Endothelial cell of umbilical vein (primary cell): ENCODE measurements around the gene NWD2. TPM values are rescaled to one million over a fixed set of nuclear protein-coding genes. Genes with fewer than 3 reads are reported as not detected.

Source experiments
- BruUV-seq: library from RNA; stranded (reverse); fragments of 400-500 nt; replicated peaks from 2 replicates; lab custom pipeline; 2021; lab: Mats Ljungman, UMichigan
- CTCF ChIA-PET: fragments of 300-600, 350-600 bp; sonication (Branson Sonifier 250); formaldehyde crosslinking; loops from one replicate; lab custom pipeline; 2021; ENCODE audit warnings: antibody characterized with exemption, inconsistent platforms; lab: Charles Lee
- POLR2A ChIA-PET: fragments of 300-600, 350-600 bp; sonication (Branson Sonifier 250); formaldehyde crosslinking; loops from one replicate; lab custom pipeline; 2021; ENCODE audit warnings: antibody characterized with exemption, inconsistent platforms; lab: Charles Lee
- DNase-seq: peaks from one replicate; pipeline ENCODE4 v3.0.0-alpha.2; 2011; ENCODE audit warnings: low read depth, low spot score
- FAIRE-seq: peaks from 2 replicates; lab custom pipeline; 2011; peaks lifted over from hg19 to GRCh38; lab: Jason Lieb, UNC
- H2AFZ ChIP-seq: 2 replicates; pipeline ENCODE4 v1.6.0; 2012; ENCODE audit warnings: low read depth, low read length, control low read depth, inconsistent platforms
- H3K27ac ChIP-seq: 2 replicates; pipeline ENCODE4 v1.5.1; 2011; ENCODE audit warnings: low read depth, mild to moderate bottlenecking, control low read depth, low read length, moderate library complexity; ENCODE audit not compliant: insufficient read depth
- H3K27me3 ChIP-seq, 2 experiments: 2 replicates each; pipeline versions ENCODE4 v1.6.0 to v1.6.1; 2011; ENCODE audit warnings: low read length in 2 of 2, mixed read lengths in 1 of 2; ENCODE audit not compliant: control insufficient read depth in 2 of 2, insufficient read depth in 2 of 2
- H3K36me3 ChIP-seq, 2 experiments: 2 replicates in 1 of 2; 3 replicates in 1 of 2; pipeline ENCODE4 v1.5.1; 2011; ENCODE audit warnings: low read length in 2 of 2, mild to moderate bottlenecking in 1 of 2, moderate library complexity in 1 of 2; ENCODE audit not compliant: control insufficient read depth in 2 of 2, insufficient read depth in 2 of 2; ENCODE audit errors: extremely low read depth in 1 of 2
- H3K4me1 ChIP-seq: 3 replicates; pipeline ENCODE4 v1.5.1; 2011; ENCODE audit warnings: mild to moderate bottlenecking, low read length; ENCODE audit not compliant: control insufficient read depth, insufficient read depth; ENCODE audit errors: extremely low read depth
- H3K4me2 ChIP-seq: 2 replicates; pipeline ENCODE4 v1.6.1; 2011; ENCODE audit warnings: low read length, control low read depth, mixed read lengths; ENCODE audit not compliant: insufficient read depth
- H3K4me3 ChIP-seq, 3 experiments: fragments of 200-600 bp in 1 of 3; sonication (generic), shearing (Covaris generic) in 1 of 3; replicated peaks in 1 of 3; 2 replicates each; pipeline ENCODE4 v1.5.1; 2011 to 2016; ENCODE audit warnings: control low read depth in 3 of 3, low read length in 3 of 3, mild to moderate bottlenecking in 2 of 3, inconsistent platforms in 1 of 3, low read depth in 1 of 3, moderate library complexity in 1 of 3; ENCODE audit not compliant: insufficient read depth in 1 of 3
- H3K79me2 ChIP-seq: 2 replicates; pipeline ENCODE4 v1.6.0; 2012; ENCODE audit warnings: low read length, inconsistent platforms; ENCODE audit not compliant: control insufficient read depth, insufficient read depth
- H3K9ac ChIP-seq: replicated peaks from 2 replicates; pipeline ENCODE3; 2011; ENCODE audit warnings: low read length, control low read depth; ENCODE audit not compliant: insufficient read depth; ENCODE audit errors: extremely low read depth
- H3K9me1 ChIP-seq: replicated peaks from 3 replicates; pipeline ENCODE4 v1.6.0; 2011; ENCODE audit warnings: mild to moderate bottlenecking, low read length; ENCODE audit not compliant: control insufficient read depth, insufficient read depth; ENCODE audit errors: extremely low read depth
- H3K9me3 ChIP-seq: replicated peaks from 2 replicates; pipeline ENCODE4 v1.5.1; 2012; ENCODE audit warnings: low read length, inconsistent platforms; ENCODE audit not compliant: control insufficient read depth, insufficient read depth
- H4K20me1 ChIP-seq: replicated peaks from 2 replicates; pipeline ENCODE3; 2011; ENCODE audit warnings: mild to moderate bottlenecking, low read length; ENCODE audit not compliant: control insufficient read depth, insufficient read depth; ENCODE audit errors: extremely low read depth
- EZH2 ChIP-seq: IDR thresholded peaks from 2 replicates; pipeline ENCODE4 v1.6.1; 2012; ENCODE audit warnings: borderline replicate concordance, low read depth, mild to moderate bottlenecking, moderate library complexity, low read length, inconsistent platforms; ENCODE audit not compliant: severe bottlenecking
- FOS ChIP-seq: IDR thresholded peaks from 2 replicates; pipeline ENCODE4 v1.6.1; 2011; ENCODE audit warnings: mild to moderate bottlenecking, low read length, moderate library complexity, borderline replicate concordance; ENCODE audit not compliant: insufficient read depth
- GATA2 ChIP-seq: IDR thresholded peaks from 2 replicates; pipeline ENCODE4 v1.7.0; 2011; ENCODE audit warnings: low read depth, mild to moderate bottlenecking, moderate library complexity, mixed read lengths, low read length; ENCODE audit not compliant: insufficient read length, insufficient read depth
- JUN ChIP-seq: IDR thresholded peaks from 2 replicates; pipeline ENCODE4 v1.6.1; 2011; ENCODE audit warnings: borderline replicate concordance, low read depth; ENCODE audit not compliant: insufficient read length, insufficient read depth
- MAX ChIP-seq: IDR thresholded peaks from 2 replicates; pipeline ENCODE4 v1.6.1; 2011; ENCODE audit not compliant: insufficient read depth, insufficient read length
- MYC ChIP-seq: IDR thresholded peaks from one replicate; pipeline ENCODE4 v1.6.1; 2011; ENCODE audit warnings: mild to moderate bottlenecking, low read depth, low read length
- POLR2A ChIP-seq: IDR thresholded peaks from 2 replicates; pipeline ENCODE4 v1.6.1; 2012; ENCODE audit warnings: low read depth, mild to moderate bottlenecking, control low read depth, low read length
- POLR2AphosphoS5 ChIP-seq: IDR thresholded peaks from 2 replicates; pipeline ENCODE4 v1.6.1; 2012; ENCODE audit warnings: low read depth, mild to moderate bottlenecking, control low read depth, low read length, moderate library complexity; ENCODE audit not compliant: insufficient read depth
- dilution Hi-C: fragments of 300-500 bp; cut with MboI; formaldehyde crosslinking; loops from one replicate; pipeline ENCODE4 v1.15.0; 2019; ENCODE audit warnings: low sequenced_read_pairs; ENCODE audit not compliant: extremely low pct_ligation_motif_present
- intact Hi-C: fragments of 100-400 bp; cut with micrococcal nuclease; formaldehyde crosslinking; loops from one replicate; pipeline ENCODE4 v1.10.0; 2022
- polyA plus RNA-seq, 4 experiments: library from polyadenylated mRNA; depleted of rRNA in 3 of 4; stranded (reverse) in 3 of 4; unstranded in 1 of 4; fragments of >200 nt; gene quantifications; 2 replicates each; pipeline versions ENCODE4 v1.2.1 to v1.2.3, GENCODE V29; 2011 to 2012; ENCODE audit warnings: missing spikeins in 1 of 4
- total RNA-seq: library from RNA; stranded (reverse); gene quantifications from 2 replicates; pipeline ENCODE4 v1.2.3, GENCODE V29; 2021
- TF ChIP-seq, protein P1 (sequence below), 2 donors: IDR thresholded peaks; 1 replicate in 1 of 2; 2 replicates in 1 of 2; pipeline ENCODE4 v1.5.1; 2011; ENCODE audit warnings: low read length in 2 of 2, mild to moderate bottlenecking in 2 of 2, moderate library complexity in 2 of 2, control low read depth in 1 of 2, inconsistent platforms in 1 of 2, low read depth in 1 of 2; ENCODE audit not compliant: insufficient read depth in 1 of 2; ENCODE audit errors: extremely low read depth in 1 of 2

The NWD2 gene
- total and polyA plus RNA-seq, 2 donors (not counting 3 experiments of a cell fraction or from before 2014, with no cell fraction given), result not detected

DNA sequence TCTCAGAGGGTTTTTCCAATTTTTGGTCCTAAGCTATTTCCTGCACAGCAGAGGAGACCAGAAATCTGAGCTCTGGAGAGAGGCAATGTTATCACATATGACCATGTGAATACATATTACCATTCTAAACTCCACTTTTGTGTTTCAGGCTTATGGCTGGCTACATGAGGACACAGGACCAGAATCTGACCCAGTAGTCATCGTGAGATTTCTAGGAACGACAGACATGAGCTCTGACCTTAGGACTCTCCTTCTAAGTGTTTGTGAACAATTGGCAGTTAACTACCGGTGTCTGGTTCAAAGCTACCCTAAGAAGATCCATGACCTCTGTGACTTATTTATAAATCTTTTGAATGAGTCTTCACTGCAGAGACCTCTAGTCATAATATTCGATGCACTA is 198.6 kb downstream of the NWD2 start:
- TF ChIP-seq MYC, result no peak
- no peak for TF ChIP-seq GATA2
- TF ChIP-seq EZH2, result no peak
- no peak for TF ChIP-seq JUN
- TF ChIP-seq POLR2A, result no peak
- no peak for TF ChIP-seq POLR2AphosphoS5
- TF ChIP-seq, protein P1, sequence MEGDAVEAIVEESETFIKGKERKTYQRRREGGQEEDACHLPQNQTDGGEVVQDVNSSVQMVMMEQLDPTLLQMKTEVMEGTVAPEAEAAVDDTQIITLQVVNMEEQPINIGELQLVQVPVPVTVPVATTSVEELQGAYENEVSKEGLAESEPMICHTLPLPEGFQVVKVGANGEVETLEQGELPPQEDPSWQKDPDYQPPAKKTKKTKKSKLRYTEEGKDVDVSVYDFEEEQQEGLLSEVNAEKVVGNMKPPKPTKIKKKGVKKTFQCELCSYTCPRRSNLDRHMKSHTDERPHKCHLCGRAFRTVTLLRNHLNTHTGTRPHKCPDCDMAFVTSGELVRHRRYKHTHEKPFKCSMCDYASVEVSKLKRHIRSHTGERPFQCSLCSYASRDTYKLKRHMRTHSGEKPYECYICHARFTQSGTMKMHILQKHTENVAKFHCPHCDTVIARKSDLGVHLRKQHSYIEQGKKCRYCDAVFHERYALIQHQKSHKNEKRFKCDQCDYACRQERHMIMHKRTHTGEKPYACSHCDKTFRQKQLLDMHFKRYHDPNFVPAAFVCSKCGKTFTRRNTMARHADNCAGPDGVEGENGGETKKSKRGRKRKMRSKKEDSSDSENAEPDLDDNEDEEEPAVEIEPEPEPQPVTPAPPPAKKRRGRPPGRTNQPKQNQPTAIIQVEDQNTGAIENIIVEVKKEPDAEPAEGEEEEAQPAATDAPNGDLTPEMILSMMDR (IDR thresholded peaks at IDR 0.05; ENCODE audit: extremely low read depth in 1 of 2, insufficient read depth in 1 of 2, low read depth in 1 of 2, low read length in 2 of 2), result no peak
- TF ChIP-seq FOS, result no peak
- no peak for TF ChIP-seq MAX

More for the DNA sequence above, 198.6 kb downstream of the NWD2 start:
- DNase-seq (no peak), FAIRE-seq (no peak)
- H3K4me3 ChIP-seq, result no peak overlapping the region
- H3K4me2 ChIP-seq, result no peak overlapping the region
- no TSS peak for BruUV-seq
- no peaks in the 10 kb centered on the region for H3K4me1 ChIP-seq
- no peaks in the 10 kb centered on the region for H3K36me3 ChIP-seq
- H2AFZ ChIP-seq, result no peak overlapping the region
- intact Hi-C loops, result no loop called here
- ChIA-PET POLR2A (no interaction called here), CTCF (interaction anchor here (0.6 to 4.2 kb wide), 6 partner anchors 8 to 159 kb away, joined by 3 to 23 read pairs (median 5); a partner anchor contains a TSS)
- H3K9ac ChIP-seq, result no peak overlapping the region
- no peaks in the 10 kb centered on the region for H3K79me2 ChIP-seq
- no peaks in the 10 kb centered on the region for H4K20me1 ChIP-seq
- H3K27ac ChIP-seq, result no peak overlapping the region
- H3K27me3 ChIP-seq, result peaks cover 0 to 2% of the 10 kb centered on the region in 2 experiments
- dilution Hi-C loops, result no loop called here
- no peaks in the 10 kb centered on the region for H3K9me3 ChIP-seq
- H3K9me1 ChIP-seq, result no peaks in the 10 kb centered on the region
